Measurements from ENCODE around the gene OR8J1.
"Not testable (repeated sequence)": the region's sequence is repeated elsewhere in the genome, so short reads cannot be mapped to it uniquely, and the experiment has no call there.

The OR8J1 gene

GRCh38 chr11:56375324-56375723 lies 21.2 kb downstream of the OR8J1 start, which contains the start of gene OR8U1:
TSS of gene OR8U1 (plus strand) at chr11:56375624. CDS start at chr11:56375624, 0 bp downstream.
- H3K4me3 ChIP-seq (ENCODE audit: low read depth, low read length), result no peak within 1 kb of the TSS
- no peak for TF ChIP-seq CTCF (IDR thresholded peaks at IDR 0.05; ENCODE audit: low read depth, low read length, missing control alignments)
- DNase-seq (ENCODE audit: low read depth), result no peak

GRCh38 chr11:56380120-56380519 lies 26.0 kb downstream of the OR8J1 start:
- no peak for TF ChIP-seq CTCF (IDR thresholded peaks at IDR 0.05; ENCODE audit: low read depth, low read length, missing control alignments)
- no peak overlapping the region for H3K4me3 ChIP-seq (ENCODE audit: low read depth, low read length)

GRCh38 chr11:56394381-56394780 lies 40.3 kb downstream of the OR8J1 start:
- H3K4me3 ChIP-seq (ENCODE audit: low read depth, low read length), result no peak overlapping the region
- DNase-seq (ENCODE audit: low read depth), result no peak
- no peak for TF ChIP-seq CTCF (IDR thresholded peaks at IDR 0.05; ENCODE audit: low read depth, low read length, missing control alignments)

More at GRCh38 chr11:56380120-56380519, 26.0 kb downstream of the OR8J1 start:
- DNase-seq (ENCODE audit: low read depth), result no peak

- H3K4me3 ChIP-seq (ENCODE audit: low read depth, low read length), result no peak overlapping the region
- TF ChIP-seq CTCF (IDR thresholded peaks at IDR 0.05; ENCODE audit: low read depth, low read length, missing control alignments), result no peak
- DNase-seq (ENCODE audit: low read depth), result no peak
Observed at GRCh38 chr11:56396047-56396446, 42.0 kb downstream of the OR8J1 start.

GRCh38 chr11:56401858-56402461 lies 47.9 kb downstream of the OR8J1 start:
- H3K4me3 ChIP-seq (ENCODE audit: low read depth, low read length); DNase-seq (ENCODE audit: low read depth): not testable (repeated sequence)

GRCh38 chr11:56404393-56404792 lies 50.3 kb downstream of the OR8J1 start:
- DNase-seq (ENCODE audit: low read depth), result no peak
- no peak overlapping the region for H3K4me3 ChIP-seq (ENCODE audit: low read depth, low read length)
- no peak for TF ChIP-seq CTCF (IDR thresholded peaks at IDR 0.05; ENCODE audit: low read depth, low read length, missing control alignments)

- TF ChIP-seq CTCF (IDR thresholded peaks at IDR 0.05; ENCODE audit: low read depth, low read length, missing control alignments), result no peak
- no peak for DNase-seq (ENCODE audit: low read depth)
- H3K4me3 ChIP-seq (ENCODE audit: low read depth, low read length), result no peak overlapping the region
Observed at GRCh38 chr11:56410801-56411200, 56.7 kb downstream of the OR8J1 start.
